WTC11 (cell line): ENCODE results near the gene PROCA1. TPM values are rescaled to one million over a fixed set of nuclear protein-coding genes. Genes with fewer than 3 reads are reported as not detected.
"Not testable (repeated sequence)": the region's sequence is repeated elsewhere in the genome, so short reads cannot be mapped to it uniquely, and the experiment has no call there.

ENCODE experiments used
- ATAC-seq: fragments of 200-7000 bp; cut with Tn5 transposase; 2 replicates; pipeline ENCODE4 v1.10.0; 2021; ENCODE audit warnings: mild to moderate bottlenecking, moderate library complexity
- CTCF ChIA-PET: fragments of 300-600 bp; sonication (Branson Sonifier 250); formaldehyde crosslinking; loops from one replicate; lab custom pipeline; 2021; ENCODE audit warnings: antibody characterized with exemption; lab: Charles Lee
- POLR2A ChIA-PET: fragments of 350-600 bp; sonication (Branson Sonifier 250); formaldehyde crosslinking; loops from one replicate; lab custom pipeline; 2021; ENCODE audit warnings: antibody characterized with exemption; lab: Charles Lee
- DNase-seq: peaks from one replicate; pipeline ENCODE4 v3.0.0; 2021; ENCODE audit warnings: low spot score
- H3K27ac Mint-ChIP-seq: 2 replicates; pipeline ENCODE4 v1.8.0; 2021; ENCODE audit warnings: mixed read lengths
- H3K27me3 Mint-ChIP-seq: 2 replicates; pipeline ENCODE4 v1.8.0; 2021; ENCODE audit warnings: low read depth, mild to moderate bottlenecking, moderate library complexity, mixed read lengths
- H3K36me3 Mint-ChIP-seq: 2 replicates; pipeline ENCODE4 v1.8.0; 2021; ENCODE audit warnings: mixed read lengths
- H3K4me1 Mint-ChIP-seq: 2 replicates; pipeline ENCODE4 v1.8.0; 2022; ENCODE audit warnings: mixed read lengths
- H3K4me3 Mint-ChIP-seq: 2 replicates; pipeline ENCODE4 v1.8.0; 2021; ENCODE audit warnings: mild to moderate bottlenecking, moderate library complexity, mixed read lengths
- H3K9me3 Mint-ChIP-seq: 2 replicates; pipeline ENCODE4 v1.8.0; 2021; ENCODE audit warnings: mixed read lengths
- ARID4B ChIP-seq: sonication (generic); formaldehyde crosslinking; IDR thresholded peaks from 2 replicates; pipeline ENCODE4 v1.8.0; 2023; ENCODE audit warnings: missing genetic modification reagents, mild to moderate bottlenecking, borderline replicate concordance
- CREB1 ChIP-seq: sonication (generic); formaldehyde crosslinking; IDR thresholded peaks from 2 replicates; pipeline ENCODE4 v1.8.0; 2023; ENCODE audit warnings: mild to moderate bottlenecking, missing genetic modification reagents
- ERG ChIP-seq: fragments of 250-450 bp; sonication (Bioruptor Pico); IDR thresholded peaks from 2 replicates; pipeline ENCODE4 v1.8.0; 2021; ENCODE audit warnings: mild to moderate bottlenecking
- ETV6 ChIP-seq: sonication (generic); formaldehyde crosslinking; IDR thresholded peaks from 2 replicates; pipeline ENCODE4 v1.8.1; 2022; ENCODE audit warnings: mild to moderate bottlenecking, missing genetic modification reagents
- FOXP1 ChIP-seq: sonication (generic); formaldehyde crosslinking; IDR thresholded peaks from 2 replicates; pipeline ENCODE4 v1.8.0; 2022; ENCODE audit warnings: missing genetic modification reagents, mild to moderate bottlenecking, moderate library complexity, borderline replicate concordance
- NFATC4 ChIP-seq: fragments of 250-450 bp; sonication (Bioruptor Pico); IDR thresholded peaks from 2 replicates; pipeline ENCODE4 v1.9.0; 2021; ENCODE audit warnings: mild to moderate bottlenecking
- SMAD3 ChIP-seq: sonication (generic); formaldehyde crosslinking; IDR thresholded peaks from 2 replicates; pipeline ENCODE4 v1.8.0; 2022; ENCODE audit warnings: missing genetic modification reagents, mild to moderate bottlenecking, borderline replicate concordance
- TEAD1 ChIP-seq: sonication (generic); formaldehyde crosslinking; IDR thresholded peaks from 2 replicates; pipeline ENCODE4 v1.8.0; 2022; ENCODE audit warnings: mild to moderate bottlenecking, missing genetic modification reagents
- ZNF219 ChIP-seq: sonication (generic); formaldehyde crosslinking; IDR thresholded peaks from 2 replicates; pipeline ENCODE4 v1.8.0; 2023; ENCODE audit warnings: missing genetic modification reagents, mild to moderate bottlenecking, borderline replicate concordance
- total RNA-seq: library from RNA; stranded (reverse); gene quantifications from 3 replicates; pipeline ENCODE4 v1.2.3, GENCODE V29; 2021
- TF ChIP-seq, protein P1 (sequence below): sonication (generic); formaldehyde crosslinking; IDR thresholded peaks from 2 replicates; pipeline ENCODE4 v1.8.1; 2022; ENCODE audit warnings: mild to moderate bottlenecking, missing genetic modification reagents, moderate library complexity, borderline replicate concordance
- TF ChIP-seq, protein P2 (sequence below): sonication (generic); formaldehyde crosslinking; IDR thresholded peaks from 2 replicates; pipeline ENCODE4 v1.8.0; 2022; ENCODE audit warnings: mild to moderate bottlenecking, missing genetic modification reagents
- TF ChIP-seq, protein P3 (sequence below): fragments of 250-450 bp; sonication (Bioruptor Pico); IDR thresholded peaks from 2 replicates; pipeline ENCODE4 v1.9.0; 2021; ENCODE audit warnings: mild to moderate bottlenecking
- TF ChIP-seq, protein P4 (sequence below): sonication (generic); formaldehyde crosslinking; IDR thresholded peaks from 2 replicates; pipeline ENCODE4 v1.8.0; 2023; ENCODE audit warnings: missing genetic modification reagents

The PROCA1 gene
- total RNA-seq, 1 experiment from 2014 or later, result 28.4 TPM

- H3K9me3 Mint-ChIP-seq, result no peaks in the 10 kb centered on the region
- H3K4me1 Mint-ChIP-seq, result peaks cover 50% of the 10 kb centered on the region
- peaks cover 48% of the 10 kb centered on the region for H3K36me3 Mint-ChIP-seq
- CTCF ChIA-PET, result interaction anchor here (1.3 to 12.2 kb wide), 4 partner anchors 13 to 228 kb away, joined by 5 to 541 read pairs (median 92); partner anchors contain the start of genes PHF12, PROCA1 and TRAF4
- H3K4me3 Mint-ChIP-seq, result peak overlapping the region; percentile 93
- TF ChIP-seq ERG (CRISPR knock-in tag) (peak; percentile 9; the same call in 1 of the 2 replicates), ZNF219 (CRISPR knock-in tag) (no peak), TEAD1 (CRISPR knock-in tag) (no peak), SMAD3 (CRISPR knock-in tag) (0 out of 2 replicates have a peak, but pooled peaks have one; percentile 37), NFATC4 (CRISPR knock-in tag) (peak; percentile 54; the same call in 1 of the 2 replicates), ARID4B (CRISPR knock-in tag) (0 out of 2 replicates have a peak, but pooled peaks have one; percentile 9), FOXP1 (CRISPR knock-in tag) (no peak)
- TF ChIP-seq, protein P1, sequence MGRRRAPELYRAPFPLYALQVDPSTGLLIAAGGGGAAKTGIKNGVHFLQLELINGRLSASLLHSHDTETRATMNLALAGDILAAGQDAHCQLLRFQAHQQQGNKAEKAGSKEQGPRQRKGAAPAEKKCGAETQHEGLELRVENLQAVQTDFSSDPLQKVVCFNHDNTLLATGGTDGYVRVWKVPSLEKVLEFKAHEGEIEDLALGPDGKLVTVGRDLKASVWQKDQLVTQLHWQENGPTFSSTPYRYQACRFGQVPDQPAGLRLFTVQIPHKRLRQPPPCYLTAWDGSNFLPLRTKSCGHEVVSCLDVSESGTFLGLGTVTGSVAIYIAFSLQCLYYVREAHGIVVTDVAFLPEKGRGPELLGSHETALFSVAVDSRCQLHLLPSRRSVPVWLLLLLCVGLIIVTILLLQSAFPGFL (CRISPR knock-in tag), result no peak
- TF ChIP-seq, protein P2, sequence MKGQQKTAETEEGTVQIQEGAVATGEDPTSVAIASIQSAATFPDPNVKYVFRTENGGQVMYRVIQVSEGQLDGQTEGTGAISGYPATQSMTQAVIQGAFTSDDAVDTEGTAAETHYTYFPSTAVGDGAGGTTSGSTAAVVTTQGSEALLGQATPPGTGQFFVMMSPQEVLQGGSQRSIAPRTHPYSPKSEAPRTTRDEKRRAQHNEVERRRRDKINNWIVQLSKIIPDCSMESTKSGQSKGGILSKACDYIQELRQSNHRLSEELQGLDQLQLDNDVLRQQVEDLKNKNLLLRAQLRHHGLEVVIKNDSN (CRISPR knock-in tag), result 0 out of 2 replicates have a peak, but pooled peaks have one; percentile 16
- TF ChIP-seq, all 79 proteins: peak for 5
- ATAC-seq (no peak), DNase-seq (no peak)
- POLR2A ChIA-PET, result interaction anchor here (0.5 to 6.4 kb wide), 6 partner anchors 13 to 227 kb away, joined by 3 to 310 read pairs (median 12); partner anchors contain the start of genes FAM222B, FLOT2, PHF12 and PROCA1
- Mint-ChIP-seq H3K27ac (peak overlapping the region; percentile 98), H3K27me3 (no peaks in the 10 kb centered on the region)
Measured at GRCh38 chr17:28724500-28725165, 12.9 kb upstream of the PROCA1 start.

DNA sequence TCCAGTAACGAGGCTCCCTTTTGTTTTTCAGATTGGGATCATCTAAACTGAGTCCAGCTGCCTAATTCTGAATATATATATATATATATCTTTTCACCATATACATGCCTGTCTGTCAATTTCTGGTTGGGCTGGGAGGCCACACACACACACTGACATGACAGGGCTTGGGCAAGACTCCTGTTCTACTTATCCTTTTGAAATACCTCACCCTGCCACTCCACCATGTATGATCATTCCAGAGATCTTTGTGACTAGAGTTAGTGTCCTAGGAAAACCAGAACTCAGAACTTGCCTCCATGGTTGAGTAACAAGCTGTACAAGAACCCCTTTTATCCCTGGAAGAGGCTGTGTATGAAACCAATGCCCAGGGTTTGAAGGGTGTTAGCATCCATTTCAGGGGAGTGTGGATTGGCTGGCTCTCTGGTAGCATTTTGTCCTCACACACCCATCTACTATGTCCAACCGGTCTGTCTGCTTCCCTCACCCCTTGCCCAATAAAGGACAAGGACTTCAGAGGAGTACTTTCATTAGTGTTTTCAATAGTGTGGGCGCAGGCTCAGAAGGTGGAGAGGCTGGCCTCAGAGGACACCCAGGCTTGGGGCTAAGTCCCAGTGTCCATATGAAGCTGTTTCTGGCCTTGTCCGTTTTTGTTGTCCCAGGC, 12.3 kb upstream of the PROCA1 start:
- not testable (repeated sequence) for ATAC-seq
- CTCF ChIA-PET, result interaction anchor here (1.9 to 12.2 kb wide), 3 partner anchors 12 to 23 kb away, joined by 6 to 541 read pairs (median 69); partner anchors contain the start of genes PROCA1 and TRAF4
- H3K27ac Mint-ChIP-seq, result peak overlapping the region; percentile 98

More for the DNA sequence above, 12.3 kb upstream of the PROCA1 start:
- H3K4me3 Mint-ChIP-seq, result peak overlapping the region; percentile 93
- DNase-seq, H3K9me3 Mint-ChIP-seq, H3K27me3 Mint-ChIP-seq: not testable (repeated sequence)
- TF ChIP-seq ETV6 (0 out of 2 replicates have a peak, but pooled peaks have one; percentile 40), CREB1 (CRISPR knock-in tag) (peak; percentile 78)
- TF ChIP-seq, protein P3, sequence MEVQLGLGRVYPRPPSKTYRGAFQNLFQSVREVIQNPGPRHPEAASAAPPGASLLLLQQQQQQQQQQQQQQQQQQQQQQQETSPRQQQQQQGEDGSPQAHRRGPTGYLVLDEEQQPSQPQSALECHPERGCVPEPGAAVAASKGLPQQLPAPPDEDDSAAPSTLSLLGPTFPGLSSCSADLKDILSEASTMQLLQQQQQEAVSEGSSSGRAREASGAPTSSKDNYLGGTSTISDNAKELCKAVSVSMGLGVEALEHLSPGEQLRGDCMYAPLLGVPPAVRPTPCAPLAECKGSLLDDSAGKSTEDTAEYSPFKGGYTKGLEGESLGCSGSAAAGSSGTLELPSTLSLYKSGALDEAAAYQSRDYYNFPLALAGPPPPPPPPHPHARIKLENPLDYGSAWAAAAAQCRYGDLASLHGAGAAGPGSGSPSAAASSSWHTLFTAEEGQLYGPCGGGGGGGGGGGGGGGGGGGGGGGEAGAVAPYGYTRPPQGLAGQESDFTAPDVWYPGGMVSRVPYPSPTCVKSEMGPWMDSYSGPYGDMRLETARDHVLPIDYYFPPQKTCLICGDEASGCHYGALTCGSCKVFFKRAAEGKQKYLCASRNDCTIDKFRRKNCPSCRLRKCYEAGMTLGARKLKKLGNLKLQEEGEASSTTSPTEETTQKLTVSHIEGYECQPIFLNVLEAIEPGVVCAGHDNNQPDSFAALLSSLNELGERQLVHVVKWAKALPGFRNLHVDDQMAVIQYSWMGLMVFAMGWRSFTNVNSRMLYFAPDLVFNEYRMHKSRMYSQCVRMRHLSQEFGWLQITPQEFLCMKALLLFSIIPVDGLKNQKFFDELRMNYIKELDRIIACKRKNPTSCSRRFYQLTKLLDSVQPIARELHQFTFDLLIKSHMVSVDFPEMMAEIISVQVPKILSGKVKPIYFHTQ (CRISPR knock-in tag), result 0 out of 2 replicates have a peak, but pooled peaks have one; percentile 22
- TF ChIP-seq, protein P4, sequence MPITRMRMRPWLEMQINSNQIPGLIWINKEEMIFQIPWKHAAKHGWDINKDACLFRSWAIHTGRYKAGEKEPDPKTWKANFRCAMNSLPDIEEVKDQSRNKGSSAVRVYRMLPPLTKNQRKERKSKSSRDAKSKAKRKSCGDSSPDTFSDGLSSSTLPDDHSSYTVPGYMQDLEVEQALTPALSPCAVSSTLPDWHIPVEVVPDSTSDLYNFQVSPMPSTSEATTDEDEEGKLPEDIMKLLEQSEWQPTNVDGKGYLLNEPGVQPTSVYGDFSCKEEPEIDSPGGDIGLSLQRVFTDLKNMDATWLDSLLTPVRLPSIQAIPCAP (CRISPR knock-in tag), result peak; percentile 77; the same call in 1 of the 2 replicates
- peaks cover 50% of the 10 kb centered on the region for H3K4me1 Mint-ChIP-seq
- POLR2A ChIA-PET, result interaction anchor here (0.6 to 6.4 kb wide), 5 partner anchors 12 to 228 kb away, joined by 3 to 310 read pairs (median 7); partner anchors contain the start of genes FLOT2, PHF12, PROCA1 and TRAF4
- H3K36me3 Mint-ChIP-seq, result peaks cover 48% of the 10 kb centered on the region
